Suppressor macrophage treated with lipopolysaccharide for 1 hour (primary cell): ENCODE data around the gene PBX2.
A peak's percentile ranks its signal among the peaks of the same experiment; 100 is the strongest.
"Not testable (repeated sequence)": the region's sequence is repeated elsewhere in the genome, so short reads cannot be mapped to it uniquely, and the experiment has no call there.

ENCODE experiments used
- DNase-seq, 3 donors: peaks; one replicate each; pipeline ENCODE4 v3.0.0-alpha.2; 2020 to 2022

PBX2 gene

GRCh38 chr6:32190054-32190851 is at the start of gene PBX2:
Gene PBX2, minus strand, starts transcription at chr6:32190202. Its CDS starts 287 bp downstream, at chr6:32189915.
- DNase-seq: peak; percentile 90 to 95 (median 91)

- no peak for DNase-seq
Observed at GRCh38 chr6:32239462-32239861, 49.5 kb upstream of the PBX2 start.

- no peak for DNase-seq
Observed at GRCh38 chr6:32234934-32235333, 44.9 kb upstream of the PBX2 start.

GRCh38 chr6:32226434-32226833 is 36.4 kb upstream of the PBX2 start:
- DNase-seq: no peak

GRCh38 chr6:32224696-32225095 is 34.7 kb upstream of the PBX2 start:
- DNase-seq: no peak

- DNase-seq: no peak
Observed at GRCh38 chr6:32223258-32224235, 33.5 kb upstream of the PBX2 start, which contains the start of gene NOTCH4. Gene NOTCH4, minus strand, starts transcription at chr6:32224067. Its CDS starts 139 bp downstream, at chr6:32223928.

- DNase-seq: no peak
Observed at GRCh38 chr6:32222333-32223230, 32.6 kb upstream of the PBX2 start.

- no peak for DNase-seq
Observed at GRCh38 chr6:32220021-32220420, 30.0 kb upstream of the PBX2 start.

GRCh38 chr6:32218167-32218566 is 28.2 kb upstream of the PBX2 start:
- DNase-seq: no peak

- DNase-seq: no peak
Observed at GRCh38 chr6:32216998-32217397, 27.0 kb upstream of the PBX2 start.

GRCh38 chr6:32216285-32216684 is 26.3 kb upstream of the PBX2 start:
- no peak for DNase-seq

GRCh38 chr6:32215617-32216016 is 25.6 kb upstream of the PBX2 start:
- DNase-seq: no peak

GRCh38 chr6:32214126-32214525 is 24.1 kb upstream of the PBX2 start:
- DNase-seq: peak in 1 of 3 donors; percentile 19

GRCh38 chr6:32213649-32214048 is 23.6 kb upstream of the PBX2 start:
- DNase-seq: no peak

GRCh38 chr6:32212076-32212760 is 22.2 kb upstream of the PBX2 start:
- DNase-seq: no peak

- DNase-seq: not testable (repeated sequence)
Observed at GRCh38 chr6:32211432-32211831, 21.4 kb upstream of the PBX2 start.

GRCh38 chr6:32210191-32210601 is 20.2 kb upstream of the PBX2 start:
- no peak for DNase-seq

GRCh38 chr6:32208996-32209395 is 19.0 kb upstream of the PBX2 start:
- no peak for DNase-seq

- no peak for DNase-seq
Observed at GRCh38 chr6:32204268-32204715, 14.3 kb upstream of the PBX2 start.

GRCh38 chr6:32203426-32204267 is 13.6 kb upstream of the PBX2 start:
- no peak for DNase-seq

GRCh38 chr6:32202186-32202585 is 12.2 kb upstream of the PBX2 start:
- no peak for DNase-seq
